Lung (tissue), 12 donors: Measurements from ENCODE around the gene MZF1. TPM values are rescaled to one million over a fixed set of nuclear protein-coding genes. Genes with fewer than 3 reads are reported as not detected.

Experiments
- ATAC-seq: fragments of 200-7000 bp; cut with Tn5 transposase; one replicate; pipeline ENCODE4 v1.9.1; 2020; ENCODE audit warnings: moderate number of reproducible peaks; ENCODE audit not compliant: insufficient read depth, low FRiP score
- DNase-seq, 3 donors: peaks; one replicate each; pipeline ENCODE4 v3.0.0-alpha.2; 2013 to 2017
- H3K27ac ChIP-seq, 2 donors: one replicate each; pipeline ENCODE4 v1.5.1; 2013; ENCODE audit warnings: mild to moderate bottlenecking in 2 of 2, moderate library complexity in 2 of 2, control low read depth in 1 of 2, inconsistent platforms in 1 of 2, low read depth in 1 of 2, low read length in 1 of 2
- H3K27me3 ChIP-seq, 3 donors: one replicate each; pipeline ENCODE4 v1.5.1; 2013; ENCODE audit warnings: low read length in 2 of 3; ENCODE audit not compliant: control insufficient read depth in 3 of 3, insufficient read depth in 3 of 3
- H3K36me3 ChIP-seq, 4 donors: one replicate each; pipeline ENCODE4 v1.5.1; 2013; ENCODE audit warnings: low read length in 4 of 4, mild to moderate bottlenecking in 1 of 4, moderate library complexity in 1 of 4; ENCODE audit not compliant: control insufficient read depth in 4 of 4, insufficient read depth in 4 of 4
- H3K4me1 ChIP-seq, 5 donors: one replicate each; pipeline ENCODE4 v1.5.1; 2013; ENCODE audit warnings: low read length in 5 of 5, mild to moderate bottlenecking in 2 of 5, moderate library complexity in 1 of 5; ENCODE audit not compliant: control insufficient read depth in 5 of 5, insufficient read depth in 5 of 5
- H3K4me3 ChIP-seq: one replicate; pipeline ENCODE4 v1.5.1; 2013; ENCODE audit warnings: mild to moderate bottlenecking, control low read depth, moderate library complexity
- H3K9ac ChIP-seq, 2 donors: one replicate each; pipeline ENCODE4 v1.5.1; 2013; ENCODE audit warnings: low read length in 2 of 2, control low read depth in 1 of 2; ENCODE audit not compliant: insufficient read depth in 1 of 2
- H3K9me3 ChIP-seq, 4 donors: one replicate each; pipeline ENCODE4 v1.5.1; 2013; ENCODE audit warnings: low read length in 3 of 4, mild to moderate bottlenecking in 1 of 4, moderate library complexity in 1 of 4; ENCODE audit not compliant: control insufficient read depth in 4 of 4, insufficient read depth in 3 of 4
- WGBS, 2 donors: extraction: QIAGEN DNeasy Blood & Tissue Kit; methylation state at CpG; one replicate each; pipeline ENCODE4 v1.1.7; 2013; 5-methylcytosine and 5-hydroxymethylcytosine counted together
- polyA plus RNA-seq, 2 donors: library from polyadenylated mRNA; stranded (reverse); fragments of 200-250 nt; gene quantifications; one replicate each; pipeline ENCODE4 v1.2.1, GENCODE V29; 2013
- total RNA-seq, 2 donors: library from RNA; depleted of rRNA in 1 of 2; stranded (reverse); fragments of >200 nt in 1 of 2; gene quantifications; one replicate each; pipeline ENCODE4 v1.2.1, GENCODE V29; 2014 to 2021
- TF ChIP-seq, protein P1 (sequence below): IDR thresholded peaks from 2 replicates; pipeline ENCODE4 v1.5.1; 2012; ENCODE audit warnings: mild to moderate bottlenecking; ENCODE audit errors: control extremely low read depth, extremely low read depth
- donor health status: control.
- donor health status: control.
- donor health status: Bipolar disorder and iron deficiency.
- donor health status: healthy.
- donor health status: DM: yes; HTN: yes; CAD: no.

MZF1 gene
- total and polyA plus RNA-seq, 4 donors, result 19.2 to 37.5 (median 30.1) TPM

DNA sequence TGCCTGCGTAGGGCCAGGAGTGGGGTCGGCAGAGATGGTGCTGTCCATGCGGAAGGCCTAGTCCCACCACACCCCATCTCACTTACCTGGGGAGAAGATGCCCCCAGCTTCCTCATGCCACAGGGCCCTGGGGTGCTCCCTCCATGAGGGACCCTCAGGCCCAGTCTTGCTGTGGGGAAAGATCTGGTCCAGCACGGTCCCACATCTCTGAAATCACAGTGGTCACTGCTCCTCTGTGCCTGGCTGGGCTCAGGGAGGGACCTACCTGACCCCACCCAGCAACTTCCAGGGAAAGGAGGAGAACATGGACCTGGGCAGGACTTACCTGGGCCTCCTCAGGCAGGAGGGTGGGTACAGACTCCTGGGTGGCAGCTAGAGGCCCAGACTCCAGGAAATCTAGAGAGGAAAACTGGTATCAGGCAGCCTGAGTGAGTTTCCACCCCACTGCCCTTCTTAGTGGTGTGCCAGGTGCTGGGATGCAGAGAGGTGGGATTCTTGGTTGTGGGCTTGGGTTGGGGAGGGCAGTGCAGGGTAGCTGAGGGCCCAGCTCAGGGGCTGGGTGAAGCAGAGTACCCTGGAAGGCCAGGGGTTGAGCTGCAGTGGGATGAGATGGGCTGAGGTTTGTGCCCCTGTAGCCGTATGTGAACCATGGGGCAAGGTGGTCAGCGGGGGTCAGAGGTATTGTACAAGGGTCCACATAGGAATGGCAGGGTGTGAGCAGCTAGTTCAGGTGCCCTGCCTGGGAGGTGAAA, 3.8 kb downstream of the MZF1 start:
- H3K27me3 ChIP-seq, result peaks cover 0 to 3% (median 0%) of the 10 kb centered on the region in 3 donors
- H3K9me3 ChIP-seq, result no peaks in the 10 kb centered on the region
- no peak overlapping the region for H3K27ac ChIP-seq
- 94 to 97% methylated on average over 6 of the region's 6 CpGs for WGBS, 2 donors
- DNase-seq (no peak), ATAC-seq (no peak)
- peaks cover 0 to 13% (median 8%) of the 10 kb centered on the region in 5 donors for H3K4me1 ChIP-seq
- TF ChIP-seq, protein P1, sequence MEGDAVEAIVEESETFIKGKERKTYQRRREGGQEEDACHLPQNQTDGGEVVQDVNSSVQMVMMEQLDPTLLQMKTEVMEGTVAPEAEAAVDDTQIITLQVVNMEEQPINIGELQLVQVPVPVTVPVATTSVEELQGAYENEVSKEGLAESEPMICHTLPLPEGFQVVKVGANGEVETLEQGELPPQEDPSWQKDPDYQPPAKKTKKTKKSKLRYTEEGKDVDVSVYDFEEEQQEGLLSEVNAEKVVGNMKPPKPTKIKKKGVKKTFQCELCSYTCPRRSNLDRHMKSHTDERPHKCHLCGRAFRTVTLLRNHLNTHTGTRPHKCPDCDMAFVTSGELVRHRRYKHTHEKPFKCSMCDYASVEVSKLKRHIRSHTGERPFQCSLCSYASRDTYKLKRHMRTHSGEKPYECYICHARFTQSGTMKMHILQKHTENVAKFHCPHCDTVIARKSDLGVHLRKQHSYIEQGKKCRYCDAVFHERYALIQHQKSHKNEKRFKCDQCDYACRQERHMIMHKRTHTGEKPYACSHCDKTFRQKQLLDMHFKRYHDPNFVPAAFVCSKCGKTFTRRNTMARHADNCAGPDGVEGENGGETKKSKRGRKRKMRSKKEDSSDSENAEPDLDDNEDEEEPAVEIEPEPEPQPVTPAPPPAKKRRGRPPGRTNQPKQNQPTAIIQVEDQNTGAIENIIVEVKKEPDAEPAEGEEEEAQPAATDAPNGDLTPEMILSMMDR, result no peak
- peaks cover 0 to 22% (median 19%) of the 10 kb centered on the region in 4 donors for H3K36me3 ChIP-seq
- H3K9ac ChIP-seq, result no peak overlapping the region
- no peak overlapping the region for H3K4me3 ChIP-seq

DNA sequence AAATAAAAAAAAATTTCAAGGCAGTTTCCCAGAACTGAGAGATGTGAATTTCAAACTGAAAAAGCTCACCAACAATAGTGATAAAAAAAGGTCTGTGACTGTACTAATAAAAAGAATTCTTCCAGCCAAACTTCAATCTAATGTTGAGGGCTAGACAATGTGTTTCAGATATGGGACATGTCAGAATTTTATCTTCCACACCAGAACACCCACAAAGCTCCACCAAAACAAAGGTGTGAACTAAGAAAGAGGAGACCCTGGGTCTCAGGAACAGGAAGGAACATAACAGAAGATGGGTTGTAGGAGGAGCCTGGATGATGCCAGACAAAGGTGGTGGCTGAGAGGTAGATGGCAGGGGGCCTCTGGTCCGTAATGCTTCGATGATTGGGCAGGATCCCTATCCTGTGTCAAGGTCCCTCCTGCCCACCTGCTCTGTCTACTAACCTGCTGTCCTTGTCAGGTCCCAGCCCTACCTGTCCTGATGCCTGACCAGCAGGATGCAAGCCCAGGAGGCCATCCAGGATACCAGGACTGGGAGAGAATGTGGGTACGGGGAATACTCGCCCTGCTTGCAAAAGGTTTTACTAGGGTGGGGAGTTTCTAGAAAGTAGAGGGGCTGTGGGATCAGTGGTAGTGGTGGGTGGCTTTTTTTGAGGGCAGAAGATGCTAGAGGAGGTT, 4.5 kb downstream of the MZF1 start:
- WGBS, 2 donors, result 93 to 96% methylated on average over 4 of the region's 4 CpGs
- H3K27me3 ChIP-seq, result peaks cover 0 to 9% (median 2%) of the 10 kb centered on the region in 3 donors
- H3K9ac ChIP-seq, result no peak overlapping the region
- H3K9me3 ChIP-seq, result no peaks in the 10 kb centered on the region
- DNase-seq (no peak), ATAC-seq (no peak)
- H3K36me3 ChIP-seq, result peaks cover 0 to 22% (median 19%) of the 10 kb centered on the region in 4 donors
- H3K27ac ChIP-seq, result no peak overlapping the region
- TF ChIP-seq, protein P1, result no peak
- no peak overlapping the region for H3K4me3 ChIP-seq
- H3K4me1 ChIP-seq, result peaks cover 0 to 10% (median 5%) of the 10 kb centered on the region in 5 donors

GRCh38 chr19:58566989-58567388, 6.1 kb downstream of the MZF1 start:
- Histone ChIP-seq H3K27ac (no peak overlapping the region), H3K27me3 (peaks cover 0 to 15% (median 5%) of the 10 kb centered on the region in 3 donors), H3K4me3 (no peak overlapping the region), H3K4me1 (peaks cover 0 to 18% (median 13%) of the 10 kb centered on the region in 5 donors), H3K9me3 (no peaks in the 10 kb centered on the region), H3K9ac (no peak overlapping the region), H3K36me3 (peaks cover 0 to 22% (median 19%) of the 10 kb centered on the region in 4 donors)
- DNase-seq, result no peak
- 95 to 97% methylated on average over 5 of the region's 5 CpGs for WGBS, 2 donors
- TF ChIP-seq, protein P1, result no peak
- no peak for ATAC-seq
